ENCODE data around the gene GRIK3. TPM values are rescaled to one million over a fixed set of nuclear protein-coding genes. Genes with fewer than 3 reads are reported as not detected.

GRIK3 gene
- total and polyA plus RNA-seq, 2 of the 8 experiments (the other 6 are each of a cell fraction or from before 2014, with no cell fraction given) = 2.1 to 3.4 TPM

DNA sequence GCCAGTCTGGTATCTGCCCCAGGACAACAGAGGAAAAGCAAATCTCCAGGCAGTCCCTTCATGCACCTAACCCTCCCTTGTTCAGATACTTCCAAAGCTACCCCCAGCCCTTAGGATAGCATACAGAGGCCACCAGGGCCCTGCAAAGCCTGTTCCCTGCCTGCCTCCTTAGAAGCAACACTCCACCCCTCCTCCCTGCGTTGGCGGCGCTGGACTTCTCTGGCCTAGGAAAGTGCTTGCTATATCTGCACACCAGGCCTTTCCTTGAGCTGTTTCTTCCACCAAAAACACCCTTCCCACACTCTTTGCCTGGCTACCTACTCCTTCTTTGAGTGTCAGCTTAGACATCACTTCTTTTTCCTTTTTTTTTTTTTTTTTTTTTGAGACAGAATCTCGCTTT lies 61.3 kb downstream of the GRIK3 start:
- H4K8ac ChIP-seq (ENCODE audit: extremely low read depth, insufficient read depth, low read length) = no peak overlapping the region
- H3K23me2 ChIP-seq (ENCODE audit: low read depth, low read length) = no peaks in the 10 kb centered on the region
- no peak overlapping the region for H2AFZ ChIP-seq (ENCODE audit: low read length)
- H3K27me3 ChIP-seq (replicated peaks in 1 of 4; ENCODE audit: control insufficient read depth in 3 of 4, extremely low read depth in 1 of 4, insufficient read depth in 3 of 4, low read length in 3 of 4) = no peaks in the 10 kb centered on the region
- no peak overlapping the region for H2BK12ac ChIP-seq (ENCODE audit: low read depth, low read length)
- no peaks in the 10 kb centered on the region for H3K79me1 ChIP-seq (ENCODE audit: low read depth, low read length)
- H2BK20ac ChIP-seq (ENCODE audit: low read length) = no peak overlapping the region
- no peak overlapping the region for H3K4me3 ChIP-seq (ENCODE audit: extremely low read depth in 1 of 4, insufficient read depth in 2 of 4, low read depth in 3 of 4, low read length in 4 of 4)
- H2AK5ac ChIP-seq (ENCODE audit: low read depth, low read length) = no peak overlapping the region
- no peak overlapping the region for H3K4me2 ChIP-seq (ENCODE audit: insufficient read depth in 1 of 2, low read depth in 2 of 2, low read length in 2 of 2)
- DNase-seq (ENCODE audit: low read depth in 1 of 2, low spot score in 2 of 2) (no peak), FAIRE-seq (no peak)
- no peaks in the 10 kb centered on the region for H4K20me1 ChIP-seq (replicated peaks in 1 of 2; ENCODE audit: control insufficient read depth in 1 of 2, insufficient read depth in 2 of 2, low read length in 2 of 2)
- H3K56ac ChIP-seq (replicated peaks; ENCODE audit: insufficient read length, low read depth, low read length) = no peak overlapping the region
- no peak overlapping the region for H3K9ac ChIP-seq (replicated peaks in 1 of 4; ENCODE audit: extremely low read depth in 1 of 4, low read depth in 3 of 4, low read length in 3 of 4)
- no peak overlapping the region for H3K23ac ChIP-seq (ENCODE audit: insufficient read length)
- H3K79me2 ChIP-seq (ENCODE audit: control insufficient read depth in 1 of 2, insufficient read depth in 2 of 2, low read length in 2 of 2) = no peaks in the 10 kb centered on the region
- no peak overlapping the region for H2BK15ac ChIP-seq (ENCODE audit: low read length)
- no peak overlapping the region for H3K14ac ChIP-seq (ENCODE audit: insufficient read length)
- ChIA-PET POLR2A (ENCODE audit: partially characterized antibody) (no interaction called here), CTCF (ENCODE audit: partially characterized antibody) (interaction anchor here (0.9 to 1.0 kb wide), 2 partner anchors 18 to 46 kb away, joined by 3 read pairs; no protein-coding TSS in a partner anchor)
- no peak overlapping the region for H2BK5ac ChIP-seq (ENCODE audit: low read depth, low read length)
- no peak overlapping the region for H4K91ac ChIP-seq (replicated peaks; ENCODE audit: insufficient read length, low read length)
- no peaks in the 10 kb centered on the region for H3K9me3 ChIP-seq (ENCODE audit: insufficient read depth in 2 of 2, low read depth in 1 of 2, low read length in 1 of 2)
- no peak overlapping the region for H2BK120ac ChIP-seq (replicated peaks; ENCODE audit: low read depth, low read length)
- no peak overlapping the region for H3K4ac ChIP-seq (replicated peaks; ENCODE audit: insufficient read length, low read depth, low read length)
- WGBS, 2 experiments (ENCODE audit: extremely low coverage in 1 of 2, insufficient coverage in 1 of 2, insufficient read length in 1 of 2, insufficient replicate concordance in 2 of 2, low coverage in 1 of 2, low lambda C conversion rate in 2 of 2, missing lambda C conversion rate in 1 of 2) = 90% methylated on average over 3 of the region's 4 CpGs; no CpG with 5 or more reads in 1 of the 2 experiments
- H3K18ac ChIP-seq (ENCODE audit: extremely low read depth, low read length) = no peak overlapping the region
- no peak overlapping the region for H3K27ac ChIP-seq (ENCODE audit: low read depth, low read length)
- peaks cover 0 to 3% (median 0%) of the 10 kb centered on the region in 4 experiments; a peak in 5 of 7 replicates for H3K4me1 ChIP-seq (replicated peaks in 1 of 4; ENCODE audit: control insufficient read depth in 3 of 4, insufficient read depth in 4 of 4, low read length in 3 of 4)
- H3K36me3 ChIP-seq (ENCODE audit: control insufficient read depth in 2 of 4, insufficient read depth in 4 of 4, low read length in 3 of 4) = no peaks in the 10 kb centered on the region
- TF ChIP-seq SIX5 (IDR thresholded peaks at IDR 0.05; ENCODE audit: low read depth, low read length) = no peak
- no peak for TF ChIP-seq GTF2F1 (IDR thresholded peaks at IDR 0.05; ENCODE audit: borderline replicate concordance, low read depth, low read length)
- TF ChIP-seq HDAC2 (IDR thresholded peaks at IDR 0.05; ENCODE audit: borderline replicate concordance in 1 of 2, low read depth in 2 of 2, low read length in 2 of 2) = no peak
- no peak for TF ChIP-seq SIN3A (conservative IDR thresholded peaks at IDR 0.05 in 1 of 2, IDR thresholded peaks at IDR 0.05 in 1 of 2; ENCODE audit: low read depth in 1 of 2, low read length in 2 of 2)
- TF ChIP-seq EZH2 (IDR thresholded peaks at IDR 0.05; ENCODE audit: low read depth, low read length, severe bottlenecking) = no peak
- no peak for TF ChIP-seq RXRA (IDR thresholded peaks at IDR 0.05; ENCODE audit: insufficient read depth, low read depth, low read length)
- H4K5ac ChIP-seq (ENCODE audit: insufficient read length, low read depth, low read length) = no peak overlapping the region
